ENCODE results near the gene SMAD9.

DNA sequence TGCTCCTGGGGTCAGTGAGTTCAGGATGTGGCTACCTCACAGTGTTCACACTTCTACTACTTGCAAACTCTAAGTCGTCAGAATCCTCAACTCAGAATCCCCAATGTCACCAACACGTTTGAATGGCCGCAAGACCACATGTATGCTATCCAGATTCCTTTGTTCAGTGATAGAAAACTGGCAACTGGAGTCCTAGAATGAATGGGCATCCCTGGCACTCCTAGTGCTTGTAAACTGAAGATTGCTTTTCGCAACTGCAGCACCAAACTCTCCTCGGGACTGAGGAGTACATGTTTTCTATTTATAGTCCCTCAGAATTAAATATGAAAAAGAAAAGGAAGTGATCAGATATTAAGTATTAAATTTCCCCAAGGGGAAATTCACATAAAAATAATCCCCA, 4.9 kb downstream of the SMAD9 start:
- TF ChIP-seq EP400 (IDR thresholded peaks at IDR 0.05): no peak
- TF ChIP-seq ZFX (CRISPR knock-in tag; IDR thresholded peaks at IDR 0.05): no peak
- no peak for TF ChIP-seq MTA1 (IDR thresholded peaks at IDR 0.05; ENCODE audit: borderline replicate concordance)

Data from K562 (cell line).